ENCODE results near the gene SLC35G3. TPM values are rescaled to one million over a fixed set of nuclear protein-coding genes. Genes with fewer than 3 reads are reported as not detected.

The SLC35G3 gene
- total and polyA plus RNA-seq, 2 of the 8 experiments (the other 6 are each of a cell fraction or from before 2014, with no cell fraction given), result not detected

DNA sequence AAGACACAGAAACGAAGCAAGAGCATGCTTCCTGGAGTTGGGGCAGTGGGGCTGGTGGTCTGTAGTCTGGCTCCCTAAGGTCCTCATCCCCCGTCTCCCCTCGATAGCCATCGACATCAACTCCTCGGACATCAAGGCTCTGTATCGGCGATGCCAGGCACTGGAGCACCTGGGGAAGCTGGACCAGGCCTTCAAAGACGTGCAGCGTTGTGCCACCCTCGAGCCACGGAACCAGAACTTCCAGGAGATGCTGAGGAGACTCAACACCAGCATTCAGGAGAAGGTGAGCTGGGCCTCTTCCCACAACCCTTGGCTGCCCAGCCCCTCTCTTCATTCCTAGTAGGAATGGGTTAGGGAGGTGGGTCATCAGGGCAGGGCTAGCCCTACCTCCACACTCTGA lies 44.3 kb downstream of the SLC35G3 start:
- DNase-seq (ENCODE audit: low read depth in 1 of 2, low spot score in 2 of 2) (no peak), FAIRE-seq (no peak)
- H3K27ac ChIP-seq (ENCODE audit: low read depth, low read length), result no peak overlapping the region
- no peaks in the 10 kb centered on the region for H3K9me3 ChIP-seq (ENCODE audit: insufficient read depth in 2 of 2, low read depth in 1 of 2, low read length in 1 of 2)
- H4K5ac ChIP-seq (ENCODE audit: insufficient read length, low read depth, low read length), result no peak overlapping the region
- no peak overlapping the region for H3K4me3 ChIP-seq (ENCODE audit: extremely low read depth in 1 of 4, insufficient read depth in 2 of 4, low read depth in 3 of 4, low read length in 4 of 4)
- H3K79me2 ChIP-seq (ENCODE audit: control insufficient read depth in 1 of 2, insufficient read depth in 2 of 2, low read length in 2 of 2), result no peaks in the 10 kb centered on the region
- no peak overlapping the region for H4K8ac ChIP-seq (ENCODE audit: extremely low read depth, insufficient read depth, low read length)
- H3K4ac ChIP-seq (replicated peaks; ENCODE audit: insufficient read length, low read depth, low read length), result no peak overlapping the region
- TF ChIP-seq SP1 (IDR thresholded peaks at IDR 0.05; ENCODE audit: low read depth, low read length) (no peak), SIN3A (conservative IDR thresholded peaks at IDR 0.05 in 1 of 2, IDR thresholded peaks at IDR 0.05 in 1 of 2; ENCODE audit: low read depth in 1 of 2, low read length in 2 of 2) (no peak), NANOG (IDR thresholded peaks at IDR 0.05; ENCODE audit: insufficient read depth, low read depth, low read length, poor library complexity, severe bottlenecking) (no peak), SIRT6 (IDR thresholded peaks at IDR 0.05; ENCODE audit: low read length) (no peak), EZH2 (IDR thresholded peaks at IDR 0.05; ENCODE audit: low read depth, low read length, severe bottlenecking) (no peak), TAF7 (optimal IDR thresholded peaks at IDR 0.05; ENCODE audit: borderline replicate concordance, low read depth, low read length) (no peak)
- TF ChIP-seq, protein P1, sequence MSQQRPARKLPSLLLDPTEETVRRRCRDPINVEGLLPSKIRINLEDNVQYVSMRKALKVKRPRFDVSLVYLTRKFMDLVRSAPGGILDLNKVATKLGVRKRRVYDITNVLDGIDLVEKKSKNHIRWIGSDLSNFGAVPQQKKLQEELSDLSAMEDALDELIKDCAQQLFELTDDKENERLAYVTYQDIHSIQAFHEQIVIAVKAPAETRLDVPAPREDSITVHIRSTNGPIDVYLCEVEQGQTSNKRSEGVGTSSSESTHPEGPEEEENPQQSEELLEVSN (IDR thresholded peaks at IDR 0.05), result no peak
- TF ChIP-seq, protein P2, sequence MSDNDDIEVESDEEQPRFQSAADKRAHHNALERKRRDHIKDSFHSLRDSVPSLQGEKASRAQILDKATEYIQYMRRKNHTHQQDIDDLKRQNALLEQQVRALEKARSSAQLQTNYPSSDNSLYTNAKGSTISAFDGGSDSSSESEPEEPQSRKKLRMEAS (IDR thresholded peaks at IDR 0.05), result no peak
- peaks cover 0 to 3% (median 1%) of the 10 kb centered on the region in 4 experiments; a peak in 2 of 7 replicates for H3K4me1 ChIP-seq (replicated peaks in 1 of 4; ENCODE audit: control insufficient read depth in 3 of 4, insufficient read depth in 4 of 4, low read length in 3 of 4)
- H4K91ac ChIP-seq (replicated peaks; ENCODE audit: insufficient read length, low read length), result no peak overlapping the region
- no peaks in the 10 kb centered on the region; the same call in 1 of the 2 replicates for H3K79me1 ChIP-seq (ENCODE audit: low read depth, low read length)
- H2AK5ac ChIP-seq (ENCODE audit: low read depth, low read length), result no peak overlapping the region
- no peak overlapping the region for H3K14ac ChIP-seq (ENCODE audit: insufficient read length)
- H4K20me1 ChIP-seq (replicated peaks in 1 of 2; ENCODE audit: control insufficient read depth in 1 of 2, insufficient read depth in 2 of 2, low read length in 2 of 2), result no peaks in the 10 kb centered on the region
- H3K56ac ChIP-seq (replicated peaks; ENCODE audit: insufficient read length, low read depth, low read length), result no peak overlapping the region
- no peaks in the 10 kb centered on the region for H3K23me2 ChIP-seq (ENCODE audit: low read depth, low read length)
- no peaks in the 10 kb centered on the region for H3K27me3 ChIP-seq (replicated peaks in 1 of 4; ENCODE audit: control insufficient read depth in 3 of 4, extremely low read depth in 1 of 4, insufficient read depth in 3 of 4, low read length in 3 of 4)
- no peak overlapping the region for H3K23ac ChIP-seq (ENCODE audit: insufficient read length)
- H2BK20ac ChIP-seq (ENCODE audit: low read length), result no peak overlapping the region
- 96% methylated on average over 11 of the region's 11 CpGs; no CpG with 5 or more reads in 1 of the 2 experiments for WGBS, 2 experiments (ENCODE audit: extremely low coverage in 1 of 2, insufficient coverage in 1 of 2, insufficient read length in 1 of 2, insufficient replicate concordance in 2 of 2, low coverage in 1 of 2, low lambda C conversion rate in 2 of 2, missing lambda C conversion rate in 1 of 2)
- POLR2A ChIA-PET (ENCODE audit: partially characterized antibody), result interaction anchor here (1.0 to 2.6 kb wide), 3 partner anchors 13 to 24 kb away, joined by 3 to 10 read pairs (median 4); no protein-coding TSS in a partner anchor
- H3K4me2 ChIP-seq (ENCODE audit: insufficient read depth in 1 of 2, low read depth in 2 of 2, low read length in 2 of 2), result no peak overlapping the region
- no peak overlapping the region for H3K9ac ChIP-seq (replicated peaks in 1 of 4; ENCODE audit: extremely low read depth in 1 of 4, low read depth in 3 of 4, low read length in 3 of 4)
- CTCF ChIA-PET (ENCODE audit: partially characterized antibody), result interaction anchor here (0.6 to 2.6 kb wide), 4 partner anchors 34 to 703 kb away, joined by 3 to 9 read pairs (median 3); no protein-coding TSS in a partner anchor
- no peak overlapping the region for H2BK5ac ChIP-seq (ENCODE audit: low read depth, low read length)
- no peaks in the 10 kb centered on the region for H3K36me3 ChIP-seq (ENCODE audit: control insufficient read depth in 2 of 4, insufficient read depth in 4 of 4, low read length in 3 of 4)
- H3K18ac ChIP-seq (ENCODE audit: extremely low read depth, low read length), result no peak overlapping the region
- H2BK12ac ChIP-seq (ENCODE audit: low read depth, low read length), result no peak overlapping the region
- no peak overlapping the region for H2BK120ac ChIP-seq (replicated peaks; ENCODE audit: low read depth, low read length)
- H2BK15ac ChIP-seq (ENCODE audit: low read length), result no peak overlapping the region
- no peak overlapping the region for H2AFZ ChIP-seq (ENCODE audit: low read length)
